ENCODE results near the gene ATF7. TPM values are rescaled to one million over a fixed set of nuclear protein-coding genes. Genes with fewer than 3 reads are reported as not detected.

ATF7 gene
- total and polyA plus RNA-seq, 2 of the 4 experiments (the other 2 are of a cell fraction) = 7.0 to 16.3 TPM

DNA sequence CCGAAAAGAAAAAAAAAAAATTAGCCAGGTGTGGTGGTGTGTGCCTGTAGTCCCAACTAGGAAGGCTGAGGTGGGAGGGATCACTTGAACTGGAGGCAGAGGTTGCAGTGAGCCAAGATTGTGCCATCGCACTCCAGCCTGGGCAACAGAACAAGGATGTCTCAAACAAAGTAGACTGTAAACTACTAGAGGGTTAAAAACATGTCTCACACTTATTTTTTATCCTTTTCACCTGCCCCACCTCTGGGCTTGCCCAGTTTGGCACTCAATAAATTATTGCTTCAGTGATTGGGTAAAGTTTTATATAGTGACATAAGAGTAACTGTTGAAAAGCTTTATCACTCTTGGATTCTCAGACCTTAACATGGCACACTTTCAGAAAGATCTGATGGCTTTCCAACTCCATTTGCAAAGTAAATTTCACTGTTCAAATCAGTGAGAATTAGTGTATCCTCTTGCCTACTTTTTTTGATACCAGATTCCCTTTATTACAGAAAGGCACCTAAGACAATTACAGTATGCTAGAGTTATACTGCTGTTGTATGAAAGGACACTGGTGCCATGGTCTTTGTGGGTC, 62.6 kb downstream of the ATF7 start:
- Histone ChIP-seq H3K4me3 (ENCODE audit: insufficient read depth, low read depth, low read length) (no peak overlapping the region), H4K5ac (ENCODE audit: low read depth, low read length) (no peak overlapping the region), H3K14ac (replicated peaks; ENCODE audit: low read depth, low read length) (no peak overlapping the region), H4K8ac (ENCODE audit: low read depth in 2 of 2, low read length in 2 of 2) (no peak overlapping the region), H3K4me1 (ENCODE audit: control insufficient read depth, insufficient read depth, low read length) (peaks cover 6% of the 10 kb centered on the region; the same call in 1 of the 2 replicates), H3K36me3 (ENCODE audit: control insufficient read depth, insufficient read depth, low read length) (no peaks in the 10 kb centered on the region), H3K9ac (ENCODE audit: low read depth, low read length) (no peak overlapping the region), H3K27me3 (ENCODE audit: control insufficient read depth, insufficient read depth, low read length) (no peaks in the 10 kb centered on the region), H3K4me2 (ENCODE audit: low read depth, low read length) (no peak overlapping the region), H2BK5ac (ENCODE audit: low read depth, low read length, poor library complexity, severe bottlenecking) (no peak overlapping the region), H3K18ac (ENCODE audit: low read depth, low read length) (no peak overlapping the region), H2BK120ac (ENCODE audit: low read depth, low read length) (no peak overlapping the region), H3K56ac (ENCODE audit: extremely low read depth, insufficient read depth, low read length) (no peak overlapping the region), H3K4ac (ENCODE audit: low read depth, low read length) (no peak overlapping the region), H3K9me3 (ENCODE audit: control insufficient read depth, insufficient read depth, low read length) (no peaks in the 10 kb centered on the region), H2BK20ac (ENCODE audit: low read depth, low read length) (no peak overlapping the region), H2AFZ (replicated peaks; ENCODE audit: low read length, poor library complexity) (no peak overlapping the region), H2AK9ac (replicated peaks; ENCODE audit: low read depth, low read length, poor library complexity) (no peak overlapping the region), H4K20me1 (ENCODE audit: insufficient read depth, low read length) (peaks cover 73% of the 10 kb centered on the region; the same call in 1 of the 2 replicates), H3K27ac (ENCODE audit: insufficient read depth, low read length) (no peak overlapping the region), H3K9me1 (ENCODE audit: insufficient read depth, low read length) (0 out of 2 replicates have a peak, but pooled peaks cover 2% of the 10 kb centered on the region), H2BK15ac (ENCODE audit: low read depth, low read length) (no peak overlapping the region), H3K79me1 (ENCODE audit: low read depth in 1 of 2, low read length in 2 of 2) (peaks cover 19 to 29% of the 10 kb centered on the region in 2 experiments), H2AK5ac (ENCODE audit: low read depth, low read length) (no peak overlapping the region), H4K91ac (ENCODE audit: insufficient read depth, low read depth, low read length) (no peak overlapping the region), H3K23ac (ENCODE audit: low read depth, low read length) (no peak overlapping the region)
- intact Hi-C loops (cut with micrococcal nuclease) = no loop called here
- TF ChIP-seq BHLHE40 (IDR thresholded peaks at IDR 0.05; ENCODE audit: low read depth, low read length) = no peak
- no peak for TF ChIP-seq POLR2A (IDR thresholded peaks at IDR 0.05; ENCODE audit: low read depth, low read length)
- TF ChIP-seq MAFK (IDR thresholded peaks at IDR 0.05; ENCODE audit: low read depth, low read length) = no peak
- no peak for TF ChIP-seq FOS (IDR thresholded peaks at IDR 0.05; ENCODE audit: low read depth, low read length)
- TF ChIP-seq NFE2L2 (IDR thresholded peaks at IDR 0.05; ENCODE audit: low read depth, low read length) = no peak
- no peak for TF ChIP-seq RAD21 (IDR thresholded peaks at IDR 0.05; ENCODE audit: low read length)
- ChIA-PET POLR2A (ENCODE audit: unreplicated experiment) (no interaction called here), CTCF (no interaction called here)
- no TSS peak for BruUV-seq (replicated peaks)
- dilution Hi-C loops (cut with HindIII; ENCODE audit: low sequenced_read_pairs, unreplicated experiment) = no loop called here
- DNase-seq (no peak), ATAC-seq (ENCODE audit: low read depth) (no peak)
- WGBS, 2 experiments (ENCODE audit: extremely low coverage in 2 of 2, insufficient read length in 1 of 2) = no CpG with 5 or more reads among the region's 2 CpGs
- in situ Hi-C loops (cut with MboI; ENCODE audit: low sequenced_read_pairs) = no loop called here

Data from IMR-90 (cell line).